ENCODE results near the gene WFS1.

- TF ChIP-seq GATA2 (IDR thresholded peaks at IDR 0.05; ENCODE audit: low read depth, low read length) (no peak), GATA3 (IDR thresholded peaks at IDR 0.05; ENCODE audit: low read depth, low read length) (no peak)
Measured at GRCh38 chr4:6340446-6341015, 70.9 kb downstream of the WFS1 start.
